NCI-H146 treated with DMSO at 0.1 percent for 48 hours (cell line): Measurements from ENCODE around the gene FOXN3.

Experiments
- DNase-seq: peaks from one replicate; lab custom pipeline; 2025; ENCODE audit not compliant: unreplicated experiment; lab: John Stamatoyannopoulos, UW

The FOXN3 gene

GRCh38 chr14:89237921-89238529 is 179.0 kb downstream of the FOXN3 start:
- no peak for DNase-seq

GRCh38 chr14:89236851-89237250 is 180.2 kb downstream of the FOXN3 start:
- DNase-seq = no peak

DNA sequence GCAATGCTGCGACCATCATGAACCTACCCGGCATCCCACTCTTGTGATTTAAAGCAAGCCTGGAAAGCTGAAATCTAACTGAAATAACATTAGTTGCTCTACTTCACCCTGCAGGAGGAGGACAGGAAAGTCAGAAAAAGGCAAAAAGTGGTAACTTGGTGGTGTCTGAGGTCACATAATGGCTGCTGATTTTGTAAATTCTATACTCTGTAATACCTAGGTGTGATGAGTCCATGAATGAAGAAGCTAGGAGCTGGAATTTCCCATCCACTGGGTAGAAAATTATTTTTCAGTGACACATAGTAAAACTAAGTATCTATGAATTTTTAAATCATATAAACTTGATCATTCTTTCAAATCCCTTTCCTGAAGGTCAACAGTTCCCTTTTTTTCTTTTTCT is 183.8 kb downstream of the FOXN3 start:
- DNase-seq = no peak

- no peak for DNase-seq
Observed at GRCh38 chr14:89232265-89233070, 184.6 kb downstream of the FOXN3 start.

GRCh38 chr14:89231426-89232113 is 185.5 kb downstream of the FOXN3 start:
- DNase-seq = no peak

GRCh38 chr14:89228921-89229639 is 188.0 kb downstream of the FOXN3 start:
- no peak for DNase-seq

DNA sequence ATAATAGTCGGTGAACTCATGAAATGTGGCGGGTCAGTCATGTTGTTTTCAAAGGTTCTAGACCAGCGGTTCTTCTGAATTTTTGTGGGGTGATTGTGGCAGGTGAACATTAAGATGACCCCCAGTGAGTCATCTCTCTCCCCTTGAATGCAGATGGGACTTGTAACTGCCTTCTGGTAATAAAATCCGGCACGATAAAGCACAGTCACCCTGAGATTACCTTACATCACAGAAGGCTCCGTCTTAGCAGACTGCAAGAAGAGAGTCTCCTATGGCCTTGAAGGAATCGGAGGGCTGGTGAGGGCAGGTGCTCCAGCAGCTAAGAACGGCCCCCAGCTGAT is 189.6 kb downstream of the FOXN3 start:
- DNase-seq = no peak

DNA sequence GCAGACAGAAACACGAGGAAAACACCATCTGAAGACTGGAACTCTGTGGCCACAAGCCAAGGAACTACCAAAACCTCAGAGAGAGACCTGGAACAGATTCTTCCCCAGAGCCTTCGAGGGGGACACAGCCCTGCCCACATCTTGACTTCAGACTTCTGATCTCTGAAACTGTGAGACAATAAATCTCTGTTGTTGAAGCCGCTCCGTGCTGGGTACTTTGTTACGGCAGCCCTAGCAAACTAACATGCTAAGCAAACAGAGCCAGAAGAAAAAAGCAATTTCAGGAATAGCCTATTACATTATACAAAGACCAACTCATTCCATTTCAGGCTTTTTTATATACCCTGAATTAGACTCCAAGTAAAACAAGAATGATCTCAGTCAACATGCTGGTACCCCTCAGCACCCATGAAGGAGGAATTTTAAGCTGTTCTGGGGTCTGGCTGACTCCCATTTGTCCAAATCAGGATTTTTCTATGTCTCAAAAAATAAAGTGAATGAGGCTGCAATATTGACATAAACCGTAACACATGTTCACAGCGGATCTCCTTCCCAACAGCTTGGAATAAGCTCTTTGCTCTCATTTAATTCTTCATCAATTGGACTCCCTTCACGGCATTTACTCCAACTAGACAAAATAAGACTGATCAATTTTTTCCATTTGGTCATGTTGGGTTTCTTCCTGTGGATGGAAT is 190.1 kb downstream of the FOXN3 start:
- no peak for DNase-seq

DNA sequence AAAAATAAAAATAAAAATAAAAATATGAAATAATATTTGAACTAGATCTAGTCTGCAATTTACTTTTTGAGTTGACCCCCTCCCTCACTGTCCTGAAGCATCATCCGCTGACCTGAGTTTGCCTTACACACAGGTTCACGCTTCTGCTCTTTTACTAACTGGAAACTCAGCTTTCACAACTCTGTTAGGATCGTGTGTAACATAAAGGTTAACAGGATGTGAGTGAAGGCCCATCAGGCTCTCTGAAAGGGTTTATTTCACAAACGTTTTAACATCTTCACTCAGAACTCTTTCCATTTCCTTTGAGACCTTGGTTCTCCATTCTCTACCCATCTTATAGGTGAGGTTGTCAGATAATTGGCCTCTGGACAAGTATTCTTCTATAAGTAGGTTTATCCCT is 191.4 kb downstream of the FOXN3 start:
- no peak for DNase-seq

DNA sequence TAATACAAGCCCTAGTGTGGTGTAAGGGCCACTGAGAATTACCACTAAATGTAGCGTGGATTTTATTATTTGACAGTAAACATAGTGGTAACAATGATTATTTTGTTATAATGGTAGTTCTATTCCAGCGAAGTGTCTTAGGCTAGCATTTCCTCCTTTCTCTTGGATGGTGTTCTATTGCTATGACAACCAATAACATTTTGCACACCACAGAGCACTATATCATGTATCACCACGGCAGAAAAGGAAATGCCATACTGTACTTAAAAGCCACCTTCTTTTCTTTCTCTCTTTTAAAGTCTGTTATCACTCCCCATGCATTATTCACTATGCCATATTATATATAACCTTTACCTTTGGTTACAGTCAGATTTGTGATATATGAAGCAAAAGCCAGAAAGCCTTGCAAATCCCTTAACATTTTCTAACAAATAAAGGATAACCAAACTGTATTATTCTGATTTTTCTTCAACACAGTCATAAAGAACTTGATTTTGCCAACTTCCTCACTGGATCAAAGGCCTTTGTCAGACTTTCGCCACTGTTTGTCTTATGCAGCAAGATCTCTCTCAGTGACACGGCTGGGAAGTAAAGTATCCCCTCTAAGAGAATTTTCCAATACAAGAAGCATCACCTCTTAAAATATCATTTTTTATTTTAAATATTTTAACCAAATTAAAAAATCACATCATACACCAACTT is 195.8 kb downstream of the FOXN3 start:
- DNase-seq = no peak

DNA sequence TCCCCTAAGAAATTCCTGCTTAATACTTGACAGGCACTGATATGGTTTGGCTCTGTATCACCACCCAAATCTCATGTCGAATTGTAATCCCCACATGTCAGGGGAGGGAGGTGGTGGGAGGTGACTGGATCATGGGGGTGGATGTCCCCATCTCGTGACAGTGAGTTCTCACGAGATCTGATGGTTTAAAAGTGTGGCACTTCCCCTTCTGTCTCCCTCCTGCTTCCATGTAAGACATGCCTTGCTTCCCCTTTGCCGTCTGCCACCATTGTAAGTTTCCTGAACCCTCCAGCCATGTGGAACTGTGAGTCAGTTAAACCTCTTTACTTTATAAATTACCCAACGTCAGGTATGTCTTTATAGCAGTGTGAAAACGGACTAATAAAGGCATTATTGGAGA is 198.0 kb downstream of the FOXN3 start:
- DNase-seq = no peak

GRCh38 chr14:89217891-89218290 is 199.1 kb downstream of the FOXN3 start:
- DNase-seq = no peak

GRCh38 chr14:89215531-89215930 is 201.5 kb downstream of the FOXN3 start:
- DNase-seq = no peak

- no peak for DNase-seq
Observed at GRCh38 chr14:89215114-89215513, 201.9 kb downstream of the FOXN3 start.

DNA sequence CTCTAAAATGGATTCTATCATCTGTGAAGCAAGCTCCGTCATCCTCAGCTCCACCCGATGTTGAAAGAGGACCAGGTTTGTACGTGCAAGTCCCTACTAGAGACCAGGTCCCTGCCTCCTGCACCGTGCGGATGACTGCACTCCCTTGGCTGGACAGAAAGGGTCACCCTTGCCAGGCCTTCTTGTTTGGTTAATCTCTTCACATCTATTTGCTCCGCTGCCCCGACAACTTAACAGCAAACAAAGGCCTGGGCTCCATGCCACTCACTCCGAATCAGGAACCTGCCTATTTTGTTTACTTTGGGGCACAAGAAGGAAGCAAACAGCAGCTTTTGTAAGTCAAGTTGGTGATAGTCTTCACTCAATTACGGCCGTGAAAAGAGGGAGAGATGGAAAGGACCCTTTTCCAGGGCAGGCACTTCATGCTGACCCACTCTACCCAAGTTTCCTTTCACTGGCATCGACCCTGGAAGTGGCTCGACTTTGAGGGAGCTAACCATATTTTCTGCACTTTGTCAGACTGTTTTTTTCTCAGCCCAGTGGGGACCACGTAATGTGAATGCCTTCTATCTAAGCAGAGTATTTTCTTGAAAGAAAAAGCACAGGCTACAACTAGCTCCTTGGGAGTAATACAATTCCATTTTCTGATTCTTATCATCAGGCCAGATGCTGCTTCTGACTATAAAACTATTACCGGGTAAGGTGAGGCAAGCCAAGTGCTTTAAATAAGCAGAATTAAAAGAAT is 202.6 kb downstream of the FOXN3 start:
- peak; percentile 60 for DNase-seq

- no peak for DNase-seq
Observed at GRCh38 chr14:89212386-89213235, 204.4 kb downstream of the FOXN3 start.

DNA sequence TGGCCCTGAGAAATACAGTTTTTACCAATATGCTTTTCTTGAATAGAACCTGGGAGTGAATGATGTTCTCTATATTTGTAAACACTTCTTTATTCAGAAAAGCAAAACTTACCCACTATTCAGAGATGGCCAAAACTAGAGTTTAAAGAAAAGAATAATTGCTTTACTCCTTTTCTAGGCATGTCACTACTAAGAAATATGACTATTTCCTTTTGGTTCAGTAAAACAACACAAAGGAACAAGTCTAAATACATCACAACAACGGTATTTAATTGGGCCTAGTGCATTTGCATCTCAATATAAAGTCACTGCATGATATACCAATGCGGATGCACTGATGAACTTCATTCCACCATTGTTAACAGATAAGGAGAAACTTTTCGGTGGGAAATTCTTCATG is 207.5 kb downstream of the FOXN3 start:
- DNase-seq = no peak

DNA sequence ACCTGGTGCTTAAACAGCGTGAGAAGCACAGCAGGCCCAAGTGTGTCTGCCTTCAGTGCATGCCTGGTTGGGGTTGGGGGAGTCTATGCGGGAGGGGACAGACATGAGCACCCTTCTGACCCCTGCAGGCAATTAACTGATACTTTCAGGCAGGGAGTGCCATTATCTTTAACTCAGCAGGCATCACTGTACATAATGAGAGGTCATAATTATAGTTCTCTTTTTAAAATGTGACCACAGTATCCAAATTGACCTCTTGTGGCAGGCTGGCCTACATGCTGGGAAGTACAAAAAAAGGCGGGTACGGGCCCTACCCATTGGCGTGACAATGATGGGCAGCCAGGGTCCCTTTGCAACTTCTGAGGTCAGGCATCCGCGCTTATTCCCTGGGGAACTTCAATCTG is 209.1 kb downstream of the FOXN3 start:
- peak; percentile 94 for DNase-seq
